ENCODE measurements around the gene PACSIN2. TPM values are rescaled to one million over a fixed set of nuclear protein-coding genes. Genes with fewer than 3 reads are reported as not detected.
"Not testable (repeated sequence)": the region's sequence is repeated elsewhere in the genome, so short reads cannot be mapped to it uniquely, and the experiment has no call there.

The PACSIN2 gene
- total RNA-seq, 2 experiments from 2014 or later, result 35.0 to 35.9 TPM

DNA sequence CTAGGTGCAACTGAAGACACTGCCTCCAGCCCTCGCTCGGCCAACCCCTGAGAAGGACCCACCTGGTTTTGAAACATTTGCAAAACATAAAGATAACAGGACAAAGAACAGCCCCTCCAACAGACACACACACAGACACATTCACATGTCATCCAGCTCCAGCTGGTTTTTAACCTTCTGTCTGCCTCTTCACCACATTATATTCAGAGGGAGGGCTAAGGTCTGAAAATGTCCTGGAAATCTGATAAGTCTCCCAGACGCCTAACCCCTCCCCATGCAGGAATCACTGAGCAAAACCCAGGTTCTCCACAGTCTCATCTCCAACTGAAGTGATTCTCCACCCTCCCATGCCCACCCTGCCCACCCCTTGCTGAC is 29.4 kb downstream of the PACSIN2 start:
- H3K4me3 Mint-ChIP-seq, result no peak overlapping the region
- DNase-seq, result no peak
- H3K27ac Mint-ChIP-seq, result no peak overlapping the region
- H3K27me3 Mint-ChIP-seq, result no peaks in the 10 kb centered on the region
- ChIA-PET CTCF (no interaction called here), POLR2A (no interaction called here)
- H3K4me1 Mint-ChIP-seq (ENCODE audit: low read depth), result peaks cover 3% of the 10 kb centered on the region
- no peaks in the 10 kb centered on the region for H3K9me3 Mint-ChIP-seq
- intact Hi-C loops (cut with micrococcal nuclease), result no loop called here
- no peaks in the 10 kb centered on the region for H3K36me3 Mint-ChIP-seq

DNA sequence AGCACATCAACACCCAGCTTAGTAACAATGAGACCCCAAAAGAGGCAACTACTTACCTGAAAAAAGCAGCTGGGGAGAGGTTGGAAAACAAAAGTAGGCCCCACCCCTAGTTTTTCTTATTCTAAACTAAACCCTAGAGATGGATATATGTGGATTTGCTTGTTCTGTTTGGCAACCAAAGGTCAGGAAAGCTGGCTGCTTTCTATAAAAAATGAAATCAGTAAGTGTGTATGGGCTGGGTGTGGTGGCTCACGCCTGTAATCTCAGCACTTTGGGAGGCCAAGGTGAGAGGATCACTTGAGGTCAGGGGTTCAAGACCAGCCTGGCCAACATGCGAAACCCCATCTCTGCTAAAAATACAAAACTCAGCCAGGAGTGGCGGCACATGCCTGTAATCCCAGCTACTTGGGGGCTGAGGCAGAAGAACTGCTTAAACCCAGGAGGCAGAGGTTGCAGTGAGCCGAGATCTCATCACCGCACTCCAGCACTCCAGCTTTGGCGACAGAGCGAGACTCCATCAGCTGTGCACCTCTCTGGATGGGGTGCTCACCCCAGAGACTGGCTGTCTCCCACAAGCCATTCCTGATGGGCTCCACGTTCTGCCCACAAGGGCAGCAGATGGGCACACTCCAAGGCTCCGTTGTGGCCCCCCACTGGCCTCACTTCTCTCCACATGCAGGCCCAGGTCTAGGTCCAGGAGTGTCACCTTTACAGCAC is 30.0 kb downstream of the PACSIN2 start:
- no peak for DNase-seq
- CTCF ChIA-PET, result interaction anchor here (1.0 kb wide), 1 partner anchor 90 kb away, joined by 3 read pairs; no protein-coding TSS in a partner anchor
- H3K9me3 Mint-ChIP-seq, result no peaks in the 10 kb centered on the region
- POLR2A ChIA-PET, result no interaction called here
- H3K27ac Mint-ChIP-seq, result no peak overlapping the region
- no peaks in the 10 kb centered on the region for H3K36me3 Mint-ChIP-seq
- H3K27me3 Mint-ChIP-seq, result no peaks in the 10 kb centered on the region
- H3K4me3 Mint-ChIP-seq, result no peak overlapping the region
- H3K4me1 Mint-ChIP-seq (ENCODE audit: low read depth), result no peaks in the 10 kb centered on the region
- intact Hi-C loops (cut with micrococcal nuclease), result no loop called here

DNA sequence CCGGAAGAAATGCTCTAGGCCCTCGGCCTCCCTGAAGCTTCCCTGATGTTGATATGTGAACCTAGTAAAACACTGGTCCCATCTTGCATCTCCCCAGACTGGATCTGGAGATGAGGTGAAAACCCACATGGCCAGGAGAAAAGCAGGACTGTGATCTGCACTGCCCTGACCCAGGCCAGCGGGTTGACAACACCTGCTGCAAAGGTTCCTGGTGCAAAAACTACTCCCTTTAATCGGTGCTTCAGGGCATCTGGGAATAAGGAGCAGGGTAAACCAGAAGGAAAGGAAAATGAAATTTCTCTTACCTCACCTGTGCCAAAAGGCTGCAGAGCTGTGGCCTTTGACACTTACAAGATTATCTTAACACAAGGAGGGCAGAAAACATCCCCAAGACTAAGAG is 30.6 kb downstream of the PACSIN2 start:
- no peaks in the 10 kb centered on the region for H3K36me3 Mint-ChIP-seq
- CTCF ChIA-PET, result interaction anchor here (1.0 kb wide), 1 partner anchor 90 kb away, joined by 3 read pairs; no protein-coding TSS in a partner anchor

DNA sequence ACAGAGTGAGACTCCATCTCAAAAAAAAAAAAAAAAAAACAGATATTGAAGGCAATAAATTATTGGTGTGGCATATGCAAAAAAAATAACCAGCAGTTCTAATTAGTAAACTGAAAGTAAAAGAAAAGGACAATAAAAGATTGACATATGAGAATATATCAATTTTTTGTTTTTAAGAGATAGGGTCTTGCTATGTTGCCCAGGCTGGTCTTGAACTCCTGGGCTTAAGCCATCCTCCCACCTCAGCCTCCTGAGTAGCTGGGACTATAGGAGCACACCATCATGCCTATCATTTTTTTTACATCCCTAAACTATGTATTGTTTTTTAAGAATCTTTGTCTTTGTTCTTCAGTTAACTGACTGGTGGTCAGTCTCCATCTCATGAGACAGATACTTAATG is 31.5 kb downstream of the PACSIN2 start:
- no peaks in the 10 kb centered on the region for H3K9me3 Mint-ChIP-seq
- H3K4me3 Mint-ChIP-seq, result no peak overlapping the region
- H3K27me3 Mint-ChIP-seq, result no peaks in the 10 kb centered on the region
- no peak overlapping the region for H3K27ac Mint-ChIP-seq
- no peak for DNase-seq
- ChIA-PET CTCF (no interaction called here), POLR2A (no interaction called here)
- intact Hi-C loops (cut with micrococcal nuclease), result no loop called here
- peaks cover 8% of the 10 kb centered on the region for H3K4me1 Mint-ChIP-seq (ENCODE audit: low read depth)
- no peaks in the 10 kb centered on the region for H3K36me3 Mint-ChIP-seq

More for the DNA sequence above, 30.6 kb downstream of the PACSIN2 start:
- Mint-ChIP-seq H3K27me3 (no peaks in the 10 kb centered on the region), H3K27ac (no peak overlapping the region), H3K4me3 (no peak overlapping the region), H3K9me3 (no peaks in the 10 kb centered on the region), H3K4me1 (ENCODE audit: low read depth) (peaks cover 2% of the 10 kb centered on the region)
- DNase-seq, result no peak
- POLR2A ChIA-PET, result no interaction called here
- intact Hi-C loops (cut with micrococcal nuclease), result no loop called here

DNA sequence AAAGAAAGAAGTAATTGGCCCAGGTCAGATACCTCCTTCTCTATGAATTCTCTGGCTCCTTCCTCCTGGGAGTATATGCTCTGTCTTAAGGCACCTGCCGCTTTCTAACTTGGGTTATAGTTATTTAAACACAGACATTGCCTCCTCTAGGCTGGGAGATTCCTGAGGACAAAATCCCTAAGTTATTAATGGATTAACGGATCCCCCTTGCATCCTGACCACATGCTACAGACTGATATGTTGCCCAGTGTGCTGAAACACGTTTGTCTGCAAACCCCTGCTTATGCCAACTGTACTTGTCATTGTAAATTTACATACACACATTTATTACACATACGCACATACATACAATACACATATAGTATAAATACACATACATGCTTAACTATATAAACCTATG is 35.3 kb downstream of the PACSIN2 start:
- POLR2A ChIA-PET, result no interaction called here
- Mint-ChIP-seq H3K4me3 (no peak overlapping the region), H3K9me3 (no peaks in the 10 kb centered on the region), H3K36me3 (no peaks in the 10 kb centered on the region), H3K27me3 (no peaks in the 10 kb centered on the region), H3K27ac (no peak overlapping the region), H3K4me1 (ENCODE audit: low read depth) (peaks cover 26% of the 10 kb centered on the region)
- CTCF ChIA-PET, result interaction anchor here (0.6 kb wide), 1 partner anchor 11 kb away, joined by 3 read pairs; no protein-coding TSS in a partner anchor
- DNase-seq, result no peak
- intact Hi-C loops (cut with micrococcal nuclease), result no loop called here

DNA sequence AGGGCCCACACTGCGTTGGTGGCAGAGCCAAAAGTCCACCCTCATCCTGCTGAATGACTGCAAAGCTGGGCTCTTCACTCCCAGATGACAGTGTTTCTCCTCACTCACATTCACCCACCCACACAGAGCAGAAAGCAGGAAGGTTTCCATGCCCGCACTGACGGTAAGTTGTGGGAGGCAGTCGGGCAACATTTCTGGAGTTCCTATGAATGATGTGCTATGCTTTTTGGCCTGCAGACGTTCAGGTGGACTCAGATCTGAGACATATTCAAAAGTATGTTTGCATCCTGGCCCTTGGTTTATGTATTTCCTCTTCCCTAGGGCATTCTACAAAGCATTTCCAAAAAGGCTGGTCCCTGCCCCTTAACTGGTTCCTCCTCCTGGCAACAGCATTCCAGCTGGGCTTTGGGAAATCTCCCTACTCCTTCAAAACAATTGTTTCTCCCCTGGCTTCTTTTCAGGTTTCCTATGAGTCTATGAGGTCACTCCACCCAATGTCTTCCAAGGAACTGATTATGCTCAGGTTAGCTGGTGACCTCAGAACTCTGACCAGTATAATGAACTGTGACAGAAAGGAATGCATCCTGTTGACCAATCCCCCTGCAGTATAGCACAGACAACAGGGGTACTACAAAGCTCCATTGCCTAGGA is 36.4 kb downstream of the PACSIN2 start:
- Mint-ChIP-seq H3K27ac (no peak overlapping the region), H3K9me3 (no peaks in the 10 kb centered on the region), H3K4me3 (no peak overlapping the region), H3K4me1 (ENCODE audit: low read depth) (peaks cover 31% of the 10 kb centered on the region), H3K27me3 (no peaks in the 10 kb centered on the region), H3K36me3 (no peaks in the 10 kb centered on the region)
- intact Hi-C loops (cut with micrococcal nuclease), result no loop called here
- ChIA-PET CTCF (no interaction called here), POLR2A (no interaction called here)
- no peak for DNase-seq

DNA sequence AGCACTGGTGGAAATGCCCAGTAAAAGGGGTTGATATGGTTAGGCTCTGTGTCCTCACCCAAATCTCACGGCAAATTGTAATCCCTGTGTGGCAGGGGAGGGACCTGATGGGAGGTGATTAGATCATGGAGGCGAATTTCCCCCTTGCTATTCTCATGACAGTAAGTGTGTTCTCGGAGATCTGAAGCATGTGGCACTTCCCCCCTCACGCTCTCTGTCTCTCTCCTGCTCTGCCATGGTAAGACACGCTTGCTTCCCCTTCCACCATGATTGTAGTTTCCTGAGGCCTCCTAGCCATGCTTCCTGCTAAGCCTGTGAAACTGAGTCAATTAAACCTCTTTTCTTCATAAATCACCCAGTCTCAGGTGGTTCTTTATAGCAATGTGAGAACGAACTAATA is 37.4 kb downstream of the PACSIN2 start:
- no peak overlapping the region for H3K4me3 Mint-ChIP-seq
- CTCF ChIA-PET, result no interaction called here
- intact Hi-C loops (cut with micrococcal nuclease), result no loop called here
- no peaks in the 10 kb centered on the region for H3K9me3 Mint-ChIP-seq
- H3K27ac Mint-ChIP-seq, result no peak overlapping the region
- H3K4me1 Mint-ChIP-seq (ENCODE audit: low read depth), result peaks cover 42% of the 10 kb centered on the region
- POLR2A ChIA-PET, result no interaction called here
- no peak for DNase-seq
- no peaks in the 10 kb centered on the region for H3K27me3 Mint-ChIP-seq
- H3K36me3 Mint-ChIP-seq, result no peaks in the 10 kb centered on the region

DNA sequence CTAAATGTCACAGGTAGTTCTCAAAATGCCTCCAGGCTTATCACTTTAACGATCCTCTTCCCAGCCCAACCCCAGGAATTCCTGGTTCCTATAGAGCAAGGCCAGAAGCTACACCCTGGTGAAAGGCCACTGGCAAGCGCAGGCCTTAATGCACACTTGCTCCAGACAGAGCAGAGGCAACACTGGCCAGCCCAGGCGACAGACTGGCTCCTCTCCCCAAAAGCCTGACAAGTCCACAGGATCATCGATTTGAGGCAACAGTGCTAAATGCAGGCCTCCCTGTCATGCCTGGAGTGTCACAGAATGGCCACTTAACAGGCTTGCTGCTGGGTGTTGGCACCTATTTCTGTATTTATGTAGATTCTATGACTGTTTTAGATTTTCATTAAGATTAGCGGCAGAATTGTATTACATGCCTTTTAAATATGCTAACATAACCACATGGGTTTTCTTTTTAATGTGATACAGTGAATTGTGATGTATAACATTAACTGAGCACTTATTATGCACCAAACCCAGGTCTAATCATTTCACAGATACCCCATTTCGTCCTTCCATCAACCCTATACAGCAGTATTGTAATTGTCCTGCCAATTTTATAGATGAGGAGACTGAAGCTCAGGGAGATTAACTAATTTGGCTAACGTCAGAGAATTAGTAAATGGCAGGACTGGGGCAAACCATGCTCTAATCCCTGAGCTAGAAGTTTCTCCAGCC is 38.6 kb downstream of the PACSIN2 start:
- peaks cover 5% of the 10 kb centered on the region for H3K9me3 Mint-ChIP-seq
- no peaks in the 10 kb centered on the region for H3K27me3 Mint-ChIP-seq
- H3K4me3 Mint-ChIP-seq, result no peak overlapping the region
- CTCF ChIA-PET, result interaction anchor here (0.7 kb wide), 1 partner anchor 25 kb away, joined by 3 read pairs; no protein-coding TSS in a partner anchor
- POLR2A ChIA-PET, result no interaction called here
- peaks cover 44% of the 10 kb centered on the region for H3K4me1 Mint-ChIP-seq (ENCODE audit: low read depth)
- intact Hi-C loops (cut with micrococcal nuclease), result no loop called here
- no peak overlapping the region for H3K27ac Mint-ChIP-seq
- DNase-seq, result no peak
- H3K36me3 Mint-ChIP-seq, result peaks cover 4% of the 10 kb centered on the region

DNA sequence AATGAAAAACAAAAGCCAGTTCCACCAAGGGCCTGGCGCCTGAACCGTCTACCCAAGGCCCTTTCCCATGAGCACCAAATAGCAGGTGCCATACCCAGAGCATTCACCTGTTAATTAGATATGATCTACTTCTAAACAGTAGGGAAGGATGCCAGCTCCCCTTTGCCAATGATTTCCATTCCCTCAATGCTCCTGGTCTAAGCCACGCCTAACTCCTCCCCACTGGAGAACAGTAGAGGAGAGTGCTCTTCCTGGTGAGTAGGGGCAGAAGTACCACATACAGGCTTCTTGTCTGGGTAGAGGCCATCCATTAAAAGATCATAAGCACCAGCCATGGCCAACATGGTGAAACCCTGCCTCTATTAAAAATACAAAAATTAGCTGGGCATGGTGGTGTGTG is 40.7 kb downstream of the PACSIN2 start:
- peaks cover 8% of the 10 kb centered on the region for H3K36me3 Mint-ChIP-seq
- H3K4me1 Mint-ChIP-seq (ENCODE audit: low read depth), result peaks cover 51% of the 10 kb centered on the region
- peaks cover 5% of the 10 kb centered on the region for H3K9me3 Mint-ChIP-seq
- no peak for DNase-seq
- intact Hi-C loops (cut with micrococcal nuclease), result no loop called here
- no peaks in the 10 kb centered on the region for H3K27me3 Mint-ChIP-seq
- ChIA-PET CTCF (no interaction called here), POLR2A (no interaction called here)
- H3K4me3 Mint-ChIP-seq, result no peak overlapping the region
- H3K27ac Mint-ChIP-seq, result no peak overlapping the region

DNA sequence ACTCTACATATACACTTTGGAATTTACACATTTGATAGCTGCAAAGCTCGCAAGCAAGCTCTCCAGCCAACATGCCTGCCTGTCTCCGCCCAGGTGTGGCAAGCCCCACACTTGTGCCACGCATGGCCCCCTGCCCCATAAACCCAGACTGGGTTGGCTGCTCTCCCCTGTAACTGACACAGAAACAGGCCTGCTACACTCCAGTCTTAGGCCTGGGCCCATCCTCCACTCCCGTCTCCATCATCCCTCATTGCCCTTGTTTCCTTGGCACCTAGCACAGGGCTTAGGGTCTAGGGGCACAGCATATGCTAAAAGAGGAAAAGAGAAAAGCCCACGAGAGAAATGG is 41.4 kb downstream of the PACSIN2 start:
- H3K27me3 Mint-ChIP-seq, result no peaks in the 10 kb centered on the region
- H3K36me3 Mint-ChIP-seq, result peaks cover 8% of the 10 kb centered on the region
- ChIA-PET CTCF (no interaction called here), POLR2A (no interaction called here)
- H3K4me3 Mint-ChIP-seq, result no peak overlapping the region
- intact Hi-C loops (cut with micrococcal nuclease), result no loop called here
- DNase-seq, result no peak
- H3K4me1 Mint-ChIP-seq (ENCODE audit: low read depth), result peaks cover 45% of the 10 kb centered on the region
- H3K27ac Mint-ChIP-seq, result no peak overlapping the region
- peaks cover 5% of the 10 kb centered on the region for H3K9me3 Mint-ChIP-seq

DNA sequence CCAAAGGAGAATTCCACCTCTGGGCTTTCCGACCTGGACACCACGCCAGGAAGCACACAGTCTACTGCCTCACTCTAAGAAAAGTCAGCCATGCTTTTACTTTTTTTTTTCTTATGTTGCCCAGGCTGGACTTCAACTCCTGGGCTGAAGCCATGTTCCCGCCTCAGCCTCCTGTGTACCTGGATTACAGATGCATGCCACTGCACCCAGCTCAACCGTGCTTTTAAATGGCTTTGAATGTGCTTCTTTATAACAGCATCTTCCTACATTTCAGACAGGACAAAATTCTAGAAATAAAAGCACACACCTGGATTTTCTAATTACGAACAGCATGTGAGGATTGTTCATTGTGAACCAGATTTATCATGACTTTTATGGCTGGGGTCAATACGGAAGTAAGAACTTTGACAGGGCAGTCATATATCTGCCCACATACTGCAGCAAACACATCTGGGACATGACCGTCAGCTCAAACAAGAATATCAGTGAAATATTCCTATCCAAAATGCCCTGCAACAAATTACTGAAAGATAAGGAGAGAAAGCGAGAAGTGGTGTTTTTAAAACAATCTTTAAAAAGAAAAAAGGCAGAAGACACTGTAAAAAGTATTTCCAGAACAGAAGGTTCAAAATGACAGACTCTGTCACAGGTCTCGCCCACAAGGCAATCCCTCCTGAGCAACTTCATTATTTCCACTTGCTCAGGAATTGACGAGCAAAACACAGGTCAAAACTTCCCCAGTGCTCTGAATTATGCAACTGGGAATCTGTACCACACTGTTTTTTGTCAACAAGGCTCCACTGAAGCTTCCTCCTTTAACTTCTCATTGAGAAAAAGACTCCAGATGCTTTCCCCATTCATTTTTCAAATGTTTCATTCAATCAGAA is 42.1 kb downstream of the PACSIN2 start:
- peak overlapping the region; percentile 4 for H3K27ac Mint-ChIP-seq
- H3K36me3 Mint-ChIP-seq, result peaks cover 8% of the 10 kb centered on the region
- H3K9me3 Mint-ChIP-seq, result peaks cover 5% of the 10 kb centered on the region
- intact Hi-C loops (cut with micrococcal nuclease), result no loop called here
- CTCF ChIA-PET, result no interaction called here
- DNase-seq, result no peak
- no peaks in the 10 kb centered on the region for H3K27me3 Mint-ChIP-seq
- no peak overlapping the region for H3K4me3 Mint-ChIP-seq
- POLR2A ChIA-PET, result no interaction called here
- peaks cover 39% of the 10 kb centered on the region for H3K4me1 Mint-ChIP-seq (ENCODE audit: low read depth)

DNA sequence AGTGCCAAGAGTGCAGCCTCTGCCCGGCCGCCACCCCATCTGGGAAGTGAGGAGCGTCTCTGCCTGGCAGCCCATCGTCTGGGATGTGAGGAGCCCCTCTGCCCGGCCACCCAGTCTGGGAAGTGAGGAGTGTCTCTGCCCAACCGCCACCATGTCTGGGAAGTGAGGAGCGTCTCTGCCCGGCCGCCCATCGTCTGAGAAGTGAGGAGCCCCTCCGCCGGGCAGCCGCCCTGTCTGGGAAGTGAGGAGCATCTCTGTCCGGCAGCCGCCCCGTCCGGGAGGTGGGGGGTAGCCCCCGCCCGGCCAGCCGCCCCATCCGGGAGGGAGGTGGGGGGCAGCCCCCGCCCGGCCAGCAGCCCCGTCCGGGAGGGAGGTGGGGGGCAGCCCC is 43.5 kb downstream of the PACSIN2 start:
- POLR2A ChIA-PET; H3K27ac Mint-ChIP-seq; H3K36me3 Mint-ChIP-seq; H3K9me3 Mint-ChIP-seq; H3K4me3 Mint-ChIP-seq; intact Hi-C loops (cut with micrococcal nuclease); CTCF ChIA-PET; DNase-seq; H3K27me3 Mint-ChIP-seq: not testable (repeated sequence)
- peaks cover 36% of the 10 kb centered on the region for H3K4me1 Mint-ChIP-seq (ENCODE audit: low read depth)

All from activated CD4-positive, alpha-beta memory T cell treated with anti-CD3 and anti-CD28 coated beads for 36 hours (primary cell).